Prostate gland (tissue), 2 donors: Measurements from ENCODE around the gene P2RY8.

Source experiments
- POLR2A ChIP-seq: fragments of 450-650 bp; IDR thresholded peaks from one replicate; pipeline ENCODE4 v1.6.1; 2016; ENCODE audit warnings: antibody characterized with exemption, mild to moderate bottlenecking
- TF ChIP-seq, protein P1 (sequence below), 4 experiments: fragments of 200-600 bp in 2 of 4; fragments of 450-650 bp in 2 of 4; sonication (generic) in 2 of 4; IDR thresholded peaks; 1 replicate in 3 of 4; 2 replicates in 1 of 4; pipeline ENCODE4 v1.5.1; 2016 to 2019; ENCODE audit warnings: antibody characterized with exemption in 4 of 4, mild to moderate bottlenecking in 2 of 4, moderate library complexity in 2 of 4

DNA sequence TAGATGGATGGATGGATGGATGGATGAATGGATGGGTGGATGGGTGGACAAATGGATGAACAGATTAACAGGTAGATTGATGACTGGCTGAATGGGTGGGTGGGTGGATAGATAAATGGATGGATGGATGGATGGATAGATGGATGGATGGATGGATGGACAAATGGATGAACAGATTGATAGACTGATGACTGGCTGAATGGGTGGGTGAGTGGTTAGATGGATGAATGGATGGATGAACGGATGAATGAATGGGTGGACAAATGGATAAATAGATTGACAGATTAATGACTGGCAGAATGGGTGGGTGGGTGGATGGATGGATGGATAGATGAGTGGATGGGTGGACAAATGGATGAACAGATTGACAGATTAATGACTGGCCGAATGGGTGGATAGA, 40.9 kb upstream of the P2RY8 start:
- no peak for TF ChIP-seq POLR2A
- TF ChIP-seq, protein P1, sequence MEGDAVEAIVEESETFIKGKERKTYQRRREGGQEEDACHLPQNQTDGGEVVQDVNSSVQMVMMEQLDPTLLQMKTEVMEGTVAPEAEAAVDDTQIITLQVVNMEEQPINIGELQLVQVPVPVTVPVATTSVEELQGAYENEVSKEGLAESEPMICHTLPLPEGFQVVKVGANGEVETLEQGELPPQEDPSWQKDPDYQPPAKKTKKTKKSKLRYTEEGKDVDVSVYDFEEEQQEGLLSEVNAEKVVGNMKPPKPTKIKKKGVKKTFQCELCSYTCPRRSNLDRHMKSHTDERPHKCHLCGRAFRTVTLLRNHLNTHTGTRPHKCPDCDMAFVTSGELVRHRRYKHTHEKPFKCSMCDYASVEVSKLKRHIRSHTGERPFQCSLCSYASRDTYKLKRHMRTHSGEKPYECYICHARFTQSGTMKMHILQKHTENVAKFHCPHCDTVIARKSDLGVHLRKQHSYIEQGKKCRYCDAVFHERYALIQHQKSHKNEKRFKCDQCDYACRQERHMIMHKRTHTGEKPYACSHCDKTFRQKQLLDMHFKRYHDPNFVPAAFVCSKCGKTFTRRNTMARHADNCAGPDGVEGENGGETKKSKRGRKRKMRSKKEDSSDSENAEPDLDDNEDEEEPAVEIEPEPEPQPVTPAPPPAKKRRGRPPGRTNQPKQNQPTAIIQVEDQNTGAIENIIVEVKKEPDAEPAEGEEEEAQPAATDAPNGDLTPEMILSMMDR (IDR thresholded peaks at IDR 0.05), result no peak
